Measurements from ENCODE around the gene CYP26C1.

GRCh38 chr10:93076871-93077270 lies 16.3 kb downstream of the CYP26C1 start:
- TF ChIP-seq FOXM1 (IDR thresholded peaks at IDR 0.05; ENCODE audit: borderline replicate concordance, low read depth) = no peak
- no peak for TF ChIP-seq ZBTB7A (IDR thresholded peaks at IDR 0.05; ENCODE audit: low read depth)
- no peak for TF ChIP-seq USF1 (IDR thresholded peaks at IDR 0.05)
- TF ChIP-seq CEBPB (IDR thresholded peaks at IDR 0.05) = no peak
- TF ChIP-seq NFIC (IDR thresholded peaks at IDR 0.05) = no peak
- TF ChIP-seq EP300 (IDR thresholded peaks at IDR 0.05; ENCODE audit: borderline replicate concordance) = no peak
- TF ChIP-seq MAX (IDR thresholded peaks at IDR 0.05) = no peak
- TF ChIP-seq REST (IDR thresholded peaks at IDR 0.05; ENCODE audit: low read depth) = no peak
- no peak for TF ChIP-seq YY1 (IDR thresholded peaks at IDR 0.05; ENCODE audit: low read depth)
- TF ChIP-seq TCF12 (IDR thresholded peaks at IDR 0.05; ENCODE audit: low read depth) = no peak
- TF ChIP-seq RAD21 (IDR thresholded peaks at IDR 0.05; ENCODE audit: low read depth) = no peak
- TF ChIP-seq EGR1 (IDR thresholded peaks at IDR 0.05) = no peak

Measured in Ishikawa (cell line).